HG02970 (cell line): ENCODE results near the gene CDH13.
A peak's percentile ranks its signal among the peaks of the same experiment; 100 is the strongest.

Experiments used
- ATAC-seq: cut with Tn5 transposase; IDR thresholded peaks from one replicate; pipeline ENCODE4 v1.9.1; 2021; ENCODE audit warnings: mild to moderate bottlenecking, moderate library complexity, moderate number of reproducible peaks; ENCODE audit not compliant: unreplicated experiment, low FRiP score

The CDH13 gene

DNA sequence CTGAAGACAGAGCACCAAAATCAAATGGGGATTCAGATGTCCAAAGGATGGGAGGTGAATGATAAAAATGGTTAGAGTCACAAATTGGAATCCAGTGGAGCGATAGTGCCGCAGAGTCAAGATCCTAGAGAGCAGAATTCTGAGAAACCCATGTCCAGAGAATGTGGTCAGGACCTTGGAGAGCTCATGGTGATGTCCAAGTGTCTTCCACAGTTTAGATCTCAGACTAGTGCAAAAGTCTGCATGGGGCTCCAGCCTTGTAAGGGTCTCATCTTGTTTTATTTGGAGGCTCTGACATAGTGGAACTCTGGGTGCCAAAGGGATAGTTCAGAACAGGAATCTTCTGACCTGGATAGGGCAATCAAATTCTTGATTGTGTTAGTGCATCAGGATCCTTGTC, 935.1 kb downstream of the CDH13 start:
- ATAC-seq: no peak

DNA sequence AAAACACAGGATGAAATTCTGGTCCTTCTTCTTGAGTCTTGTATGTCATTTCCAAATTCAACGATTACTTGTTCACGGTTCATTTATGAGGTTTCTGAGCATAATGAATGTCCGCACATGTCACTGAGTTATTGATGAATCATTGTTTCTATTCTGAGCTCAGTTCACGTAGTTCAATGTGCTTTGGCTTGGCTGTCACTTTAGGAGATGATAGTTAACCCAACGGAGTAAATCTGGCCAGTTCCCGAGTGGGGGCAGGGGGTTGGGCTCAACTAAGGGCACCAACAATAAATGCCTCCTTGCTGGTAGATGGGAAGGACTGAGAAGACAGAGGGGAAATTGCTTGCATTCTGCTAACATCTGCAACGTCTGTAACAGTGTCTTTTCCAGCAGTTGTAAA, 941.6 kb downstream of the CDH13 start:
- no peak for ATAC-seq

DNA sequence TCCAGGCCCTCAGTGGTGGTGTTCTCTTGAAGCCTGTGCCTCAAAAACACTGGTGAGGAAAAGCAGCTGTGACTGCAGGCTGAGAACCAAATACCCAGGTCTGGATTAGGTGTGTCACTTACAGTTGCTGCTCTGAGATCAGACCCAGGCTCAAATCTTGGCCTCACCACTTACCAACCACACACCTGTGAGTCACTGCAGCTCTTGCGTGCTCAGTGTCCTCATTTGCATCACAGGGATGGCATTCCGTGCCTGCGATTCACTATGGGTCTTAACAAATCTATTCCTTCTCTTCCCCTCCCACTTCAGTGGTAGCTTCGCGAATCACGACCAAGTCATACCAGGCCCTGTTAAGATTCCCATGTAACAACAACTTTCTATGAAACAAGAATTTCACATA, 947.6 kb downstream of the CDH13 start:
- no peak for ATAC-seq

DNA sequence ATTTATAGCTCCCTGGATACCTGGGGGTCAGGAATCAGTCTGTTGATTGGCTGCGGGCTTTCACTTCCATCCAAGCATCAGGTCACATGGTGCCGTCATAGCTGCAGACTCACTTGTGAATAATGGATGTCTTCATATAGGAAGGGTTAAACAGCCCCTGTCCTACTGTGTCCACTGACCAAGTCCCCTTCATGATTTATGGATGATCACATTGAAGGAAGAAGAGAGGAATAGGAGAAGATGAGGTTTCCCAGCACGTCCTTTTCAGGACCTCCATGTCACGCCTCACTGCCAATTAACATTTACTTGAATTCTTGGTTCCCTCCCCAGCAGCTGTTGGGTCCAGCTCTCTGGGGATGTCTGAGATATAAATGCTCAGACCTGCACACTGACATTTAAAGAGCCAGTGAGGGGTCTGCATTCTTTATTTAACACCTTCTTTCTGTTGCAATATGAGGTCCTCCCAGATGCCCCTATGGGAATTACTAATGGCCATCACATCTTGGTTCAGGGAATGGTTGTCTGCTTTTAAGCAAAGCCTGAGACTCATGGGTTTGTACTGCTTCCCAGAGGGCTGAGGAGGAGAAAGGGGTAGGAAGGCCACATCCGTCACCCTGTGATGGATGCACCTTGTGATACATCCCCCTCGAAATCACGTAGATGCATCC, 950.4 kb downstream of the CDH13 start:
- ATAC-seq: no peak

DNA sequence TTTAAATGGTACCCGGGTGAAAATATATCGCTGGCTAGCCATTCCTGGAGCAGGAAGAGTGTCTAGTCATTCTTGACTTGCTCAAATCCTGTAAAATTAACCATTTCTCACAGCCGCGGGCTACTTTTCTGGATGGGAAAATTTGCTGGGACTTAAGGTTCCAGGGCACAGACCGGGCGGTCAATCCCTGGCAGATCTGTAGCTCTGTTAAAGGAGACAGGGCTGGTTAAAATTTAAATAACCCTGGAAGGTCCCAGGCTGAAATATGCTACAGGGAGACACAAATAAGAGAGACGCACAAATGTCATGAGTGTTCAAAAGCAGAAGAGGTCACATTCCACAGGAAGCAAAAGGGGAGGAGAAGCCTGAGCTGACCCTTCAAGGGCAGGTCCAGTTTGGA, 951.4 kb downstream of the CDH13 start:
- ATAC-seq: no peak

DNA sequence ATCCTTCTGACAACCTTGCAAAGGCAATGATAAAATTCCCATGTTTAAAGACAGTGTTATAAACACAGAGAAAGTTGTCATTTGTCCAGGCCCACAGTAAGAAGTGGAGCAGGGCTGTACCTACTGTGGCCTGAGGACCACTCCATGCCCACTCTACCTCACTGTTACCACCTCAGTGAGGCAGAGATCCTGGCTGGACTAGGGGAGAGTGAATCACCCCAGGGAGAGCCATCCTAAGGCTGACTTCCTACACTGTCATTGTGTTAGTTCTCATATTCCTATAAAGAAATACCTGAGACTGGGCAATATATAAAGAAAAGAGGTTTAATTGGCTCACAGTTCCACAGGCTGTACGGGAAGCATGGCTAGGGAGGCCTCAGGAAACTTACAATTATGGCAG, 952.3 kb downstream of the CDH13 start:
- ATAC-seq: no peak

DNA sequence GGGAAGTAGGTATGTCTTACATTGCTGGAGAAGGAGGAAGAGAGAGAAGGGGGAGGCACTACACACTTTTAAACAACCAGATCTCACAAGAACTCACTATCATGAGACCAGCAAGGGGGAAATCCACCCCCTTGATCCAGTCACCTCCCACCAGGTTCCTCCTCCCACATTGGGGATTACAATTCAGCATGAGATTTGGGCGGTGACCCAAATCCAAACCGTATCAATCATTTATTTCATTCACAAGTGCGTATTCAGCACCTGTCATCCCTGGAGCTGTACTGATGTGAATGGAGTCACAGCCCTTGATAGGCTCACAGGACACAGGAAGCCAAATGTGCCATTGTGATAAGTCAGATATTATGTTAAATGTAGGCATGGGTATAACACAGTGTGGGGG, 952.7 kb downstream of the CDH13 start:
- ATAC-seq: no peak

DNA sequence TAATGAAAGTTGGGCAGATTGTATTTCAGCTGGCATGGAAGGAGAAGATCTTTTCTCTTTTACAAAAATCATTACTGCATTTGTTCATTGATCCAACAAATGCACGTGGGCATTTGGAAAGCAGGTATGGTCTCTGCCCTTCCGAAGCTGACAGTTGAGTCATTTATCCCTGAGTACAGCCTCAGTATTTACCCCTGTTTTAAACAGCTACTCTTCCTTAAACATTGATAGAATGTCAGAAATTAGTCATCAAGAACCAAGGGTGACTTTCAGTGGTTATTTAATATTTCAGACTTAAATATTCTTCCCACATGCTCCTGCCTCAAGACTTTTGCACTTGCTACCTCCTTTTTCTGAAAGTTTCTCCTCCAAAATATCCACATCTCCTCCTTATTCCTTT, 954.3 kb downstream of the CDH13 start:
- peak; percentile 77 for ATAC-seq

DNA sequence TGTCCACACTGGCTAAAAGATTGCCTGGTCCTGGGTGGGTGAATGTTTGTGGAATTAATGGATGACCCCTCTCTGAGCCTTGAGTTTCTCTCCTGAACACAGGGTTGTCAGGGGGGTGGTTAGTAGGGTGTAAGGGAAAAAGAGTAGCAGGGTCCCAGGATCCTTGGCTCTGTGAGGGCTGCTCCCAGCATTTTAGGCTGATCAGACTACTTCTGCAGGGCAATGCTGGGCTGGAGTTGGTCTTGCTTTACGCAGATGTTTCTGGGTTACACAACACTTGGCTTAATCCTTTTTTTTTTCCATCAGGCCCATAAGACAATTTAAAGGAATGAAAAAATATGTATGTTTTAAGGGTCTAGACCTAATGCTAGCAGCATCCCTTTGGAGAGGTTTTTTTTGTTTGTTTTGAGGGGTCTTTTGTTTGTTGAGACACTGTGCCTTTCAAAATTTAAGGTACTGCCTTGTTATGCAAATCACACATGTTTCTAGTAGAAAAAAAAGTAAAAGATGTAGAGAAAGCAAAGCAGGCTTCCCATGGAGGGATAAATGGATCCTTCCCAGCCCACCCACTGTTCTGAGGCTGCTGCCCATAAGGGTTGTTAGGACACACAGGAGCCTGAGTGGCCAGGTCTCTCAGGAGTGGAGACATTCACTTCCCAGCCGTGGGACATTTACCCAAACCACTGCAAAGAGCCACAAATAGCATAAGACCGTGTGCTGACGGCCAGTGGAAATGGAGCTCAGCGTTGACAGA, 955.4 kb downstream of the CDH13 start:
- ATAC-seq: no peak

DNA sequence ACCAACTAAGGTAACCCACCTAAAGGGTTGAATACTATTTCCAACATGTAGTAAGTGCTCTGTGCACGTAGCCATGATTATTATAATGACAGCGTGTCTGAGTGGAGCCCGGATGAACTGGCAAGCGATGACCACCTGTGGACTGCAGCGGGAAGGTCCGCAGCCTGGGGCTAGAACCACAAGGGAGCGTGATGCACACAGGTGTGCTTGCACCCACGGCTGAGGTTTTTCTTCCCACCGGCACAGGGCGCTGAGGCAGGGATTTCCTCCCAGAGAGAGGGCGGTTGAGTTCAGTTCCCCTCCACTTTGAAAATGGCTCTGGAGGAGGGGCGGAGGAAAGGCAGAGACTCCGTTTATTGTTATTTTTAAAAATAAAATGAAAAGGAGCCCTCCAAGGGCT, 959.3 kb downstream of the CDH13 start:
- no peak for ATAC-seq

DNA sequence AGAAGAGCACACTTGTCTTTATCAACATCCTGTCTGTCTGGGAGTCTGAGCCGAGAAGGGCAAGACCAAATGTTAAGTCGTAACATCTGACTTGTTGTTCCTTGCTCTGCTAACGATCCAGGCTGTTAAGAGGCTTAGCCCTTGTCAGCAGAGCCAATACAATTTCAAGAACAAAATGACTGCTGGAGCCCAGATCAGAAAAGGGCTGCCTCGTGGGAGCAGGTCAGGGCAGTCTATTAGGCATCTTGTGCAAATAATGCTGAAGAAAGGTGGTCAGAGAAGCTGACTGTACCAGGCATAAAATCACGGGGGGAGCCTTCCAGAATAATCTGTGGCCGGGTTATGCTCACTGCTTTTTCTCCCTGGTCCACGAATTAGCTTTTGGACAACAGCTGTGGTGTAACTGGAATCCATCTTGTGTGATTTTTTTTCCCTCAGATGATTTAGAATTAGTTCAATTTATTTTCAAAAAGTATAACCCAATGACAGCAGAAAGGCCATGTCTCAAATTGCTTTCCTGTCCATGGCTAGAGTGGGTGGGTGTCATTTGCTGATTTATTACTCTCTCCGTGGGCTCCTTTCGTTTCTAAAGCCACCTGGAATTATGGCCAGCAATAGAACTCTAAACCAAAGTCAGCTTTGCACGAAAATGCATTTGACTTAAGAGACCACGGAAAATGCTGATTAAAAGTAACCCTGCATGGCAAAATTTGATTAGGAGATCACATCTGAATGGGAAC, 959.9 kb downstream of the CDH13 start:
- ATAC-seq: no peak

DNA sequence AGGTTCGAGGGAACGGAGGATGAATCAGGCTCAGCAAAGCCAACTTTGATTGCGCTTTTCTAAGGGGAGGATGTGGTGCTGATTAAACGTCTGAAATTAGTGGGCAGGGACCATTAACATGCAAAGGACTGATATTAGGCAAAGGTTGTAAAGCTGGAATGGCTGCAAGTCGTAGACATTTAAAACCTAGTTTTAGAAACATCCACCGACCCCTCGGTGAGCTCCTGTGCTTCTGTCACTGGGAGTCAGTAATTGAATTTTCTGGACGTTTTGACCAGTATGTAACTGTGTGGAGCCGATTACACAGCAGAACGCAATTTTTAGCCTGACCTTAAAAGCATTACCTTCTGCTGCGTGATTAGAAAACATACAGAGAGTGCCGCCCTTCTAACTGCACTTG, 960.4 kb downstream of the CDH13 start:
- no peak for ATAC-seq

DNA sequence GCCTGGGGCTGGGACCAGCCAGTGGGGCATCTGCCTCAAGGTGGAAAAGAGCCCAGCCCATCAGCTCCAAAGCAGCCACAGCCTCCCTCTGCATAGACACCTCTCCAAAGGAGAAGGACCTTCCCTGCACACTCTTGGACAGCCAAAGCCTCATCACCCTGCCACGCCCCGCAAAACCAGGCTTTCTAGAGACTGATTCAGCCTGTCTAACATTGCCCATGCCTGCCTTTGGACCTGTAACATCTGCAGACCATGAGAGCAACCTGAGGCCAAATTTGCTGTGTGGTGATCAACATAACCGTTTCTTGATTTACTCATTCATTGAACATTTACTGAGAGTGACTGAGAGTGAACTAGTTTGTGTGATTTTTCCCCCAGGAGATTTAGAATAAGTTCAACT, 961.3 kb downstream of the CDH13 start:
- no peak for ATAC-seq

DNA sequence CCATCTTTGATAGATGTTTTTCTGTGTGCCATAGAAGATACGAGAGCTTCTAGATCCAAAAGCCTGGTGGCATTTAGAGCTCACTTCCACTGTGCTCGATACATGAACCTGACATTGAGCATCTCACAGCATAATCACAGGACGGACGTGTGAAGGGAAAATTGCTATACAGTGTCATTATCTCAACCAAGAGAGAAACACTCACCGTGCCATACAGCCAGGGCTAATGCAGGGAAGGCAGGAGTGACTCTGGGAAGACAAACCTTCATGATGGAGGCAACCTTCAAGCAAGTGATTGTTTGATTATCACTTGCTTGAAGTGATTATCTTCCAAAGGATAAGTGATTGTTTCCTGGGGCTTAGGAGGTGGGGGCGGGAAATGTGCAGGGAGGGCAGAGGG, 962.8 kb downstream of the CDH13 start:
- no peak for ATAC-seq

DNA sequence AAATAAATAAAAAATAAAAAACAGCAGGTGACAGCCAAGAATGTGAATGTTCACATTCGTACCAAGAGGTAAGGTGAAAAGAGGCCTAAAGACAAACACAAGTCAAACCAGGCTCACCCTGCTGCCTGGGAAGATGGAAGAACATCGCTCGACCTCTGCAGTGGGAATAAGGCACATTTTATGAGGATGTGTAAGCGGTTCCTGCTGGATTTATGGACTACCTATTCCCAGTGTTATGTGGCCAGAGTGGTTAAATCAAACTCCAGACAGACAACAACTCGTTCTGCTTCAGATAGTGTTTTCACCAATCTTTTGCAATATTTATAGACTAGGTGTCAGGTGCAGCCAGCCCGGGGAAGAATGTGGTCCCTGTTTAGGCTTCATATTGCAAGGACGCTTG, 966.0 kb downstream of the CDH13 start:
- ATAC-seq: no peak

DNA sequence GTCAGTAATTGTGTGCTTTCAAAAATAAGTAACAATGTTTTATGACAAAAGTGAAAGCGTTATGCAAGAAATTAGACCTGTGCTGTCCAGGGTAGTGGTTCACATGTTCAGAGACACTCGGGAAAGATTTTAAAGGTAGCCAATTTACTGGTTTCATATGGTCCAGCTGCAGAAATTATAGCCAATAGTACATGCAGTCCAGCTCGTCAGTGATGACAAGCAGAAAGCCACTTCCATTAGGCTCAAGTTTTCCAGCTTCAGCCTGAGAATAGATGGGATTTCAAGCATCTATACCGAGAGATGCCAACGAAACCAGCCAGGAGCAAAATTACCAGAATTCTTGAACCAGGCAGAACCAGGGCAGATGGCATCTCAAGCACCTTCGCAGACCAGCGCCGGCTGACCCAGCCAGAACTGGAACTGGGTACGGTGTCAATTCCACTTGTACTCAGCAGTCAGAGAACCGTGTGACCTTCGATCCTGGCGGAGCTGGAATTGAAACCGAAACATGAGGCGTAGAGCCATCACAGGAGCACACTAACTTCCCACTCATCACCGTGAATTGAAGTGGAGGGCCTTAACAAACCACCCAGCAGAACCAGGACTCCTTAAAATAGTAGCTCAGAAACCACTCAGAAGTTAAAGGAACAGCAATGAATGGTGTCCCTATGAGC, 973.2 kb downstream of the CDH13 start:
- no peak for ATAC-seq

DNA sequence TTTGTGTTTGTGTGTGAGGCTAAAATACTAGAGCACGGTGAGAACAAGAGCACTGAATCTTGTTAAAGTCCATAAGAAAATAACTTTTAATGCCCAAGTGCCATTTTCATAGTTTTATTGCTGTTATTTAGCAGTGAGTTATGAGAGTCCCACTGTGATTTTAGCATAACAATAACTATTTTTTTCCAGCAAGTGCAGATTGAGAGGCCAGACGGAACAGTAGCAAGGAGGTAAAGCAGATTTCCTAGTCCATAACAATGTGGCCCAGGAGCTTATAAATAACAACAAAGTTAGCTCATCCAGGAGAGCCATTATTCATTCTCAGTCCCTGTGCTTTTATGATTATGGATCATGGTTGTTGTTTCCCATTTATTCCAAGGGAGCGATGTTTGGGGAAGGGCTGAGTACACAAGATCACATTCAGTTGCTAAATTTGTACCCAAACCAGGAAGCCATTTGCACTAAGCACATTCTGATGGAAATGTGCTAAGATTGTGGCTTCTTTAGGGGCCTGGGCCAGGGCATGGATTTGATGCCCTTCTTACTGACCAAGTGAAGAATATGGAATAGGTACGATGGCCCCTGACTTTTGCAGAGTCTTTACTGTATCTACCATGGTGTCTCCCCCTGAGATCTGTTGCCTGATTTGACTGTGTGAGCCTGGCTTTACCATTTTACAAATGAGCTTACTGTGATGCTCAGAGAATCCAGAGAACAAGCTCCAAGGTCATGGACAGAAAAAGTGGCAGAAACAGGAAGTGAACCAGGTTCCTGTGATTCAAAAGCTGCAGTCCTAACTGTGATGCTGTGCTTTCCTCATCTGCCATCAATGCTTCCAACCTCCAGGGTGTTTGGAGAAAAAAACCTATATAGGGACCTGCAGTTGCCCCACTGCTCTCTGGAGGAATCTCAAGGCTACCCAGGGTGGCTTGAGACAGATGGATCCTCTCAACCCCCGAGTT, 976.3 kb downstream of the CDH13 start:
- ATAC-seq: no peak

DNA sequence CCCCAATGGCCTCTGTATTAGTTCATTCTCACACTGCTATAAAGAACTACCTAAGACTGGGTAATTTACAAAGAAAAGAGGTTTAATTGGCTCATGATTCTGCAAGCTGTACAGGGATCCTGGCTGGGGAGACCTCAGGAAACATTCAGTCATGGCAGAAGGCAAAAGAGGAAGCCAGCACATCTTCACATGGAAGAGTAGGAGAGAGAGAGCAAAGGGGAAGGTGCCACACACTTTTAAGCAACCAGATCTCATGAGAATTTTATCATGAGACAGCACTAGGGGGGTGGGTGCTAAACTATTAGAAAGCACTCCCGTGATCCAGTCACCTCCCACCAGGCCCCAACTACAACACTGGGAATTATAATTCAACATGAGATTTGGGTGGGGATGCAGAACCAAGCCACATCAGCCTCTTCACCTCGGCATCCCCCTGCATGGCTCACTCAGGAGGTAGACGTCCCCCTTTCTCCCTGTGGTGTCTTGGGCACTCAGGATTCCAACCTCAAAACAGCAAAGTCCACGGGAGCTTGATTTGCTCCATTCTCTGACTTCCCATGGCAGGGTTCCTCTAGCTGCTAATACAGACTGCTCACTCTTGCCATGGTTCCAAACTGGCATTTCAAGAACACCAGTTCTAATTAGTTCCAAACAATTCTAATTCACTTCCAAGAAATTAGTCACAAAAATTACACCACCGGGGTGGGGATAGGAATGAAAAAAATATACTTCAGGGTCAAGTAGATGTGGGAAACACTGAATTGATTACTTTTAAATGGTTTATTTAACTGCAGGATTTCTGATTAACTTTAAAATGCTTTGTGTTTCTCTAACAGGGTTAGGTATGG, 977.2 kb downstream of the CDH13 start:
- no peak for ATAC-seq

DNA sequence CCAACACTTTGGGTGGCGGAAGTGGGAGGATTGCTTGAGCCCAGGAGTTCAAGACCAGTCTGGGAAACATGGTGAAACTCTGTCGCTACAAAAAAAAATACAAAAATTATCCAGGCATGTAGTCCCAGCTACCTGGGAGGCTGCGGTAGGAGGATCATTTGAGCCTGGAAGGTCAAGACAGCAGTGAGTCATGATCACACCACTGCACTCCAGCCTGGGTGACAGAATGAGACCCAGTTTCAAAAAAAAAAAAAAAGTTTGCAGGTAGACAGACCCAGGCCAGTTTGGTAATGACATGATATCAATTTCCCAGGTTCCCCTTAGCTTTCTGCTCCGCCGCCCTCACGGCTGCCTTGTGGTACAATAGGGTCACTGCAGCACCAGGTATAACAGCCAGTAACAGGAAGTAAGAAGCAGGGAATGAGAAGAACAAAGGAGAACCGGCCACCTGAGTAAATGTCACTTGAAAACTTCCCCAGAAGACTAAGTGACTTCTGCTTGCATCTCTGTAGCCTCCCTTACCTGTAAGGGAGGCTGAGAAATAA, 979.8 kb downstream of the CDH13 start:
- ATAC-seq: no peak
